K562 (cell line): Measurements from ENCODE around the gene ELK4. TPM values are rescaled to one million over a fixed set of nuclear protein-coding genes. Genes with fewer than 3 reads are reported as not detected.

Source experiments
- ATAC-seq: fragments of 200-7000 bp; cut with Tn5 transposase; 3 replicates; pipeline ENCODE4 v1.9.1; 2020; ENCODE audit warnings: moderate library complexity
- BruUV-seq: library from RNA; stranded (reverse); fragments of 400-500 nt; replicated peaks from 2 replicates; lab custom pipeline; 2021; lab: Mats Ljungman, UMichigan
- CTCF ChIA-PET: fragments of 300-600 bp; formaldehyde crosslinking; extraction: SDS; loops from one replicate; lab custom pipeline; 2021; ENCODE audit warnings: low intra/inter-chr PET ratio; lab: Yijun Ruan, JAX
- POLR2A ChIA-PET: fragments of 300-600, 350-650 bp; sonication (Branson Sonifier 250); formaldehyde crosslinking; extraction: SDS; loops from one replicate; lab custom pipeline; 2021; ENCODE audit warnings: antibody characterized with exemption, inconsistent platforms; lab: Yijun Ruan, JAX
- DNase-seq, 4 experiments: peaks; one replicate each; pipeline versions ENCODE4 v3.0.0 to v3.0.0-alpha.2; 2011 to 2018; ENCODE audit warnings: low spot score in 3 of 4, mixed read lengths in 3 of 4; ENCODE audit errors: extremely low read depth in 1 of 4
- FAIRE-seq: peaks from 2 replicates; lab custom pipeline; 2011; peaks lifted over from hg19 to GRCh38; lab: Jason Lieb, UNC
- H2AFZ ChIP-seq: 2 replicates; pipeline ENCODE4 v1.6.0; 2011; ENCODE audit warnings: low read depth, low read length, control low read depth, inconsistent platforms
- H3K27ac ChIP-seq: fragments of 200-600 bp; 3 replicates; pipeline ENCODE4 v1.8.0; 2011; ENCODE audit warnings: low read depth, mild to moderate bottlenecking, control low read depth, inconsistent platforms, low read length, moderate library complexity, mixed read lengths; ENCODE audit errors: extremely low read depth
- H3K27me3 ChIP-seq, 2 experiments: fragments of 300-600 bp in 1 of 2; 2 replicates in 1 of 2; 3 replicates in 1 of 2; pipeline versions ENCODE4 v1.6.0 to v1.8.0; 2011; ENCODE audit warnings: inconsistent platforms in 2 of 2, low read length in 2 of 2, mild to moderate bottlenecking in 1 of 2, mixed read lengths in 1 of 2, moderate library complexity in 1 of 2; ENCODE audit not compliant: control insufficient read depth in 2 of 2, insufficient read depth in 2 of 2
- H3K36me3 ChIP-seq: fragments of 300-600 bp; 3 replicates; pipeline ENCODE4 v1.8.0; 2011; ENCODE audit warnings: mild to moderate bottlenecking, low read length, inconsistent platforms; ENCODE audit not compliant: control insufficient read depth, insufficient read depth
- H3K4me1 ChIP-seq, 2 experiments: fragments of 200-600 bp in 1 of 2; replicated peaks in 1 of 2; 2 replicates in 1 of 2; 3 replicates in 1 of 2; pipeline versions ENCODE4 v1.5.1 to v1.8.0; 2011; ENCODE audit warnings: inconsistent platforms in 2 of 2, low read length in 2 of 2, mild to moderate bottlenecking in 1 of 2, mixed read lengths in 1 of 2, moderate library complexity in 1 of 2; ENCODE audit not compliant: control insufficient read depth in 2 of 2, insufficient read depth in 2 of 2
- H3K4me2 ChIP-seq: 2 replicates; pipeline ENCODE4 v1.6.1; 2011; ENCODE audit warnings: low read length, control low read depth, inconsistent platforms, mixed read lengths; ENCODE audit not compliant: insufficient read depth
- H3K4me3 ChIP-seq: fragments of 200-600 bp; sonication (generic), shearing (Covaris generic); 2 replicates; pipeline ENCODE4 v1.5.1; 2016; ENCODE audit warnings: control low read depth, inconsistent platforms
- H3K79me2 ChIP-seq: fragments of 200-600 bp; 3 replicates; pipeline ENCODE4 v1.8.0; 2011; ENCODE audit warnings: low read length, inconsistent platforms; ENCODE audit not compliant: control insufficient read depth, insufficient read depth
- H3K9ac ChIP-seq, 2 experiments: 2 replicates each; pipeline versions ENCODE4 v1.6.0 to v1.6.1; 2011; ENCODE audit warnings: low read depth in 2 of 2, low read length in 2 of 2, control low read depth in 1 of 2, inconsistent platforms in 1 of 2, mild to moderate bottlenecking in 1 of 2, mixed read lengths in 1 of 2; ENCODE audit not compliant: insufficient read depth in 1 of 2
- H3K9me1 ChIP-seq: one replicate; pipeline ENCODE4 v1.6.0; 2011; ENCODE audit warnings: inconsistent platforms, mild to moderate bottlenecking, low read length, moderate library complexity; ENCODE audit not compliant: control insufficient read depth, insufficient read depth
- H3K9me3 ChIP-seq: replicated peaks from 2 replicates; pipeline ENCODE4 v1.5.1; 2011; ENCODE audit warnings: low read depth, low read length, inconsistent platforms; ENCODE audit not compliant: control insufficient read depth, insufficient read depth
- H4K20me1 ChIP-seq: replicated peaks from 2 replicates; pipeline ENCODE4 v1.6.1; 2011; ENCODE audit warnings: low read length, inconsistent platforms, mixed read lengths; ENCODE audit not compliant: control insufficient read depth, insufficient read depth
- CC2D1A ChIP-seq: fragments of 450-650 bp; IDR thresholded peaks from 2 replicates; pipeline ENCODE4 v1.6.1; 2017; ENCODE audit warnings: mild to moderate bottlenecking
- DPF2 ChIP-seq: fragments of 450-650 bp; IDR thresholded peaks from 2 replicates; pipeline ENCODE4 v1.6.1; 2016
- FIP1L1 ChIP-seq: fragments of 200-400 bp; formaldehyde crosslinking; IDR thresholded peaks from 2 replicates; pipeline ENCODE4 v1.6.1; 2018; ENCODE audit warnings: mild to moderate bottlenecking, low read depth, low read length; ENCODE audit not compliant: poor library complexity, severe bottlenecking
- SAP30 ChIP-seq: fragments of 200-600 bp; sonication (generic); IDR thresholded peaks from 2 replicates; pipeline ENCODE4 v1.6.1; 2012; ENCODE audit warnings: borderline replicate concordance, low read depth, mild to moderate bottlenecking, moderate library complexity, low read length, control low read depth, inconsistent platforms; ENCODE audit not compliant: insufficient read depth, poor library complexity, severe bottlenecking
- STAT5A ChIP-seq: IDR thresholded peaks from 2 replicates; pipeline ENCODE4 v1.6.1; 2012; ENCODE audit warnings: low read length, inconsistent platforms, borderline replicate concordance
- ZNF444 ChIP-seq: fragments of 250-450 bp; sonication (Bioruptor Pico); IDR thresholded peaks from 2 replicates; pipeline ENCODE4 v1.4.0; 2020; ENCODE audit warnings: mild to moderate bottlenecking, moderate library complexity
- WGBS: fragments of 100-300 bp; shearing (Covaris generic); methylation state at CpG from one replicate; pipeline ENCODE4 v1.1.6; 2016; ENCODE audit warnings: low coverage, mixed read lengths; ENCODE audit not compliant: insufficient coverage; ENCODE audit errors: missing lambda C conversion rate; 5-methylcytosine and 5-hydroxymethylcytosine counted together
- in situ Hi-C: fragments of 300-500 bp; cut with MboI; formaldehyde crosslinking; loops from 4 replicates; pipeline ENCODE4 v1.15.0; 2018; ENCODE audit warnings: inconsistent platforms, mixed read lengths
- intact Hi-C: fragments of 100-400 bp; cut with micrococcal nuclease; formaldehyde crosslinking; loops from 2 replicates; pipeline ENCODE4 v1.14.2; 2022
- polyA plus RNA-seq, 8 experiments: library from polyadenylated mRNA; depleted of rRNA in 4 of 8; stranded (reverse) in 5 of 8; unstranded in 3 of 8; fragments of >200 nt; fragmentation: Nextera tagmentation in 2 of 8; fragmentation: Illumina TruSeq in 1 of 8; extraction: Ambion mirVana in 2 of 8; extraction: Trizol in 1 of 8; gene quantifications; 2 replicates each; pipeline versions ENCODE4 v1.2.1 to v1.2.3, GENCODE V29; 2011 to 2014; ENCODE audit warnings: inconsistent platforms in 1 of 8, missing spikeins in 1 of 8
- total RNA-seq, 7 experiments: library from RNA; depleted of rRNA in 6 of 7; stranded (reverse); fragments of >200 nt in 6 of 7; fragmentation: Illumina TruSeq in 2 of 7; extraction: Trizol in 2 of 7; gene quantifications; 2 replicates each; pipeline versions ENCODE4 v1.2.1 to v1.2.3, GENCODE V29; 2011 to 2021; ENCODE audit warnings: low replicate concordance in 1 of 7
- TF ChIP-seq, protein P1 (sequence below): sonication (generic); formaldehyde crosslinking; IDR thresholded peaks from 2 replicates; pipeline ENCODE4 v1.8.0; 2023; ENCODE audit warnings: mild to moderate bottlenecking, missing genetic modification reagents
- TF ChIP-seq, protein P2 (sequence below): fragments of 200-600 bp; sonication (generic); IDR thresholded peaks from one replicate; pipeline ENCODE4 v1.6.1; 2012; ENCODE audit warnings: mild to moderate bottlenecking, low read depth, low read length, inconsistent platforms

The ELK4 gene
- total and polyA plus RNA-seq, 9 of the 15 experiments (the other 6 are each of a cell fraction or from before 2014, with no cell fraction given): 2.0 to 21.7 (median 9.2) TPM

GRCh38 chr1:205589046-205589445, 42.8 kb downstream of the ELK4 start:
- FAIRE-seq: no peak
- Histone ChIP-seq H3K27me3 (peaks cover 0 to 12% of the 10 kb centered on the region in 2 experiments; a peak in 2 of 5 replicates), H4K20me1 (no peaks in the 10 kb centered on the region; the same call in 1 of the 2 replicates), H3K4me3 (no peak overlapping the region), H3K9ac (no peak overlapping the region), H3K27ac (no peak overlapping the region), H2AFZ (no peak overlapping the region), H3K9me1 (no peaks in the 10 kb centered on the region), H3K9me3 (no peaks in the 10 kb centered on the region), H3K4me2 (no peak overlapping the region), H3K79me2 (no peaks in the 10 kb centered on the region), H3K36me3 (no peaks in the 10 kb centered on the region), H3K4me1 (peaks cover 3 to 9% of the 10 kb centered on the region in 2 experiments; a peak in 4 of 5 replicates)
- in situ Hi-C loops (loop anchor here (5.0 kb wide), 1 partner anchor 68 kb away; no protein-coding TSS in a partner anchor), intact Hi-C loops (loop anchor here (2.0 kb wide), 1 partner anchor 60 kb away; no protein-coding TSS in a partner anchor)
- no TSS peak for BruUV-seq
- CTCF ChIA-PET: interaction anchor here (1.0 to 8.2 kb wide), 4 partner anchors 43 to 192 kb away, joined by 3 to 166 read pairs (median 24); partner anchors contain the start of gene ELK4
- WGBS: 41% methylated on average over 7 of the region's 7 CpGs
- POLR2A ChIA-PET: interaction anchor here (0.8 to 1.5 kb wide), 3 partner anchors 11 to 43 kb away, joined by 3 to 4 read pairs (median 4); partner anchors contain the start of gene ELK4
- no peak for ATAC-seq
- DNase-seq: no peak
- TF ChIP-seq ZNF444 (CRISPR knock-in tag) (no peak), SAP30 (no peak), FIP1L1 (no peak), CC2D1A (no peak), STAT5A (no peak), DPF2 (no peak)
- TF ChIP-seq, protein P1, sequence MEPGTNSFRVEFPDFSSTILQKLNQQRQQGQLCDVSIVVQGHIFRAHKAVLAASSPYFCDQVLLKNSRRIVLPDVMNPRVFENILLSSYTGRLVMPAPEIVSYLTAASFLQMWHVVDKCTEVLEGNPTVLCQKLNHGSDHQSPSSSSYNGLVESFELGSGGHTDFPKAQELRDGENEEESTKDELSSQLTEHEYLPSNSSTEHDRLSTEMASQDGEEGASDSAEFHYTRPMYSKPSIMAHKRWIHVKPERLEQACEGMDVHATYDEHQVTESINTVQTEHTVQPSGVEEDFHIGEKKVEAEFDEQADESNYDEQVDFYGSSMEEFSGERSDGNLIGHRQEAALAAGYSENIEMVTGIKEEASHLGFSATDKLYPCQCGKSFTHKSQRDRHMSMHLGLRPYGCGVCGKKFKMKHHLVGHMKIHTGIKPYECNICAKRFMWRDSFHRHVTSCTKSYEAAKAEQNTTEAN (CRISPR knock-in tag): no peak
- TF ChIP-seq, protein P2, sequence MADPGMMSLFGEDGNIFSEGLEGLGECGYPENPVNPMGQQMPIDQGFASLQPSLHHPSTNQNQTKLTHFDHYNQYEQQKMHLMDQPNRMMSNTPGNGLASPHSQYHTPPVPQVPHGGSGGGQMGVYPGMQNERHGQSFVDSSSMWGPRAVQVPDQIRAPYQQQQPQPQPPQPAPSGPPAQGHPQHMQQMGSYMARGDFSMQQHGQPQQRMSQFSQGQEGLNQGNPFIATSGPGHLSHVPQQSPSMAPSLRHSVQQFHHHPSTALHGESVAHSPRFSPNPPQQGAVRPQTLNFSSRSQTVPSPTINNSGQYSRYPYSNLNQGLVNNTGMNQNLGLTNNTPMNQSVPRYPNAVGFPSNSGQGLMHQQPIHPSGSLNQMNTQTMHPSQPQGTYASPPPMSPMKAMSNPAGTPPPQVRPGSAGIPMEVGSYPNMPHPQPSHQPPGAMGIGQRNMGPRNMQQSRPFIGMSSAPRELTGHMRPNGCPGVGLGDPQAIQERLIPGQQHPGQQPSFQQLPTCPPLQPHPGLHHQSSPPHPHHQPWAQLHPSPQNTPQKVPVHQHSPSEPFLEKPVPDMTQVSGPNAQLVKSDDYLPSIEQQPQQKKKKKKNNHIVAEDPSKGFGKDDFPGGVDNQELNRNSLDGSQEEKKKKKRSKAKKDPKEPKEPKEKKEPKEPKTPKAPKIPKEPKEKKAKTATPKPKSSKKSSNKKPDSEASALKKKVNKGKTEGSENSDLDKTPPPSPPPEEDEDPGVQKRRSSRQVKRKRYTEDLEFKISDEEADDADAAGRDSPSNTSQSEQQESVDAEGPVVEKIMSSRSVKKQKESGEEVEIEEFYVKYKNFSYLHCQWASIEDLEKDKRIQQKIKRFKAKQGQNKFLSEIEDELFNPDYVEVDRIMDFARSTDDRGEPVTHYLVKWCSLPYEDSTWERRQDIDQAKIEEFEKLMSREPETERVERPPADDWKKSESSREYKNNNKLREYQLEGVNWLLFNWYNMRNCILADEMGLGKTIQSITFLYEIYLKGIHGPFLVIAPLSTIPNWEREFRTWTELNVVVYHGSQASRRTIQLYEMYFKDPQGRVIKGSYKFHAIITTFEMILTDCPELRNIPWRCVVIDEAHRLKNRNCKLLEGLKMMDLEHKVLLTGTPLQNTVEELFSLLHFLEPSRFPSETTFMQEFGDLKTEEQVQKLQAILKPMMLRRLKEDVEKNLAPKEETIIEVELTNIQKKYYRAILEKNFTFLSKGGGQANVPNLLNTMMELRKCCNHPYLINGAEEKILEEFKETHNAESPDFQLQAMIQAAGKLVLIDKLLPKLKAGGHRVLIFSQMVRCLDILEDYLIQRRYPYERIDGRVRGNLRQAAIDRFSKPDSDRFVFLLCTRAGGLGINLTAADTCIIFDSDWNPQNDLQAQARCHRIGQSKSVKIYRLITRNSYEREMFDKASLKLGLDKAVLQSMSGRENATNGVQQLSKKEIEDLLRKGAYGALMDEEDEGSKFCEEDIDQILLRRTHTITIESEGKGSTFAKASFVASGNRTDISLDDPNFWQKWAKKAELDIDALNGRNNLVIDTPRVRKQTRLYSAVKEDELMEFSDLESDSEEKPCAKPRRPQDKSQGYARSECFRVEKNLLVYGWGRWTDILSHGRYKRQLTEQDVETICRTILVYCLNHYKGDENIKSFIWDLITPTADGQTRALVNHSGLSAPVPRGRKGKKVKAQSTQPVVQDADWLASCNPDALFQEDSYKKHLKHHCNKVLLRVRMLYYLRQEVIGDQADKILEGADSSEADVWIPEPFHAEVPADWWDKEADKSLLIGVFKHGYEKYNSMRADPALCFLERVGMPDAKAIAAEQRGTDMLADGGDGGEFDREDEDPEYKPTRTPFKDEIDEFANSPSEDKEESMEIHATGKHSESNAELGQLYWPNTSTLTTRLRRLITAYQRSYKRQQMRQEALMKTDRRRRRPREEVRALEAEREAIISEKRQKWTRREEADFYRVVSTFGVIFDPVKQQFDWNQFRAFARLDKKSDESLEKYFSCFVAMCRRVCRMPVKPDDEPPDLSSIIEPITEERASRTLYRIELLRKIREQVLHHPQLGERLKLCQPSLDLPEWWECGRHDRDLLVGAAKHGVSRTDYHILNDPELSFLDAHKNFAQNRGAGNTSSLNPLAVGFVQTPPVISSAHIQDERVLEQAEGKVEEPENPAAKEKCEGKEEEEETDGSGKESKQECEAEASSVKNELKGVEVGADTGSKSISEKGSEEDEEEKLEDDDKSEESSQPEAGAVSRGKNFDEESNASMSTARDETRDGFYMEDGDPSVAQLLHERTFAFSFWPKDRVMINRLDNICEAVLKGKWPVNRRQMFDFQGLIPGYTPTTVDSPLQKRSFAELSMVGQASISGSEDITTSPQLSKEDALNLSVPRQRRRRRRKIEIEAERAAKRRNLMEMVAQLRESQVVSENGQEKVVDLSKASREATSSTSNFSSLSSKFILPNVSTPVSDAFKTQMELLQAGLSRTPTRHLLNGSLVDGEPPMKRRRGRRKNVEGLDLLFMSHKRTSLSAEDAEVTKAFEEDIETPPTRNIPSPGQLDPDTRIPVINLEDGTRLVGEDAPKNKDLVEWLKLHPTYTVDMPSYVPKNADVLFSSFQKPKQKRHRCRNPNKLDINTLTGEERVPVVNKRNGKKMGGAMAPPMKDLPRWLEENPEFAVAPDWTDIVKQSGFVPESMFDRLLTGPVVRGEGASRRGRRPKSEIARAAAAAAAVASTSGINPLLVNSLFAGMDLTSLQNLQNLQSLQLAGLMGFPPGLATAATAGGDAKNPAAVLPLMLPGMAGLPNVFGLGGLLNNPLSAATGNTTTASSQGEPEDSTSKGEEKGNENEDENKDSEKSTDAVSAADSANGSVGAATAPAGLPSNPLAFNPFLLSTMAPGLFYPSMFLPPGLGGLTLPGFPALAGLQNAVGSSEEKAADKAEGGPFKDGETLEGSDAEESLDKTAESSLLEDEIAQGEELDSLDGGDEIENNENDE: no peak
